Common myeloid progenitor, CD34-positive (primary cell): ENCODE measurements around the gene JAM2.

Experiments
- CTCF ChIA-PET: fragments of 350-600 bp; sonication (Branson Sonifier 250); formaldehyde crosslinking; loops from one replicate; lab custom pipeline; 2021; ENCODE audit warnings: antibody characterized with exemption; lab: Charles Lee
- POLR2A ChIA-PET: fragments of 350-600 bp; sonication (Branson Sonifier 250); formaldehyde crosslinking; loops from one replicate; lab custom pipeline; 2021; ENCODE audit warnings: antibody characterized with exemption; lab: Charles Lee
- DNase-seq, 3 donors: peaks; one replicate each; pipeline versions ENCODE4 v3.0.0 to v3.0.0-alpha.2; 2013
- H3K27ac ChIP-seq, 2 experiments: 1 replicate in 1 of 2; 2 replicates in 1 of 2; pipeline ENCODE4 v1.7.0; 2013; ENCODE audit warnings: inconsistent platforms in 2 of 2, low read length in 2 of 2, mild to moderate bottlenecking in 2 of 2, low read depth in 1 of 2, moderate library complexity in 1 of 2; ENCODE audit not compliant: severe bottlenecking in 2 of 2, insufficient read depth in 1 of 2, poor library complexity in 1 of 2
- H3K27me3 ChIP-seq, 5 experiments: replicated peaks in 2 of 5; 1 replicate in 3 of 5; 2 replicates in 2 of 5; pipeline versions ENCODE4 v1.6.1 to v1.7.0; 2013; ENCODE audit warnings: low read length in 4 of 5, mild to moderate bottlenecking in 2 of 5, moderate library complexity in 2 of 5, inconsistent platforms in 1 of 5; ENCODE audit not compliant: insufficient read depth in 5 of 5, control insufficient read depth in 4 of 5
- H3K36me3 ChIP-seq, 4 experiments: 1 replicate in 2 of 4; 2 replicates in 2 of 4; pipeline versions ENCODE4 v1.6.1 to v1.7.0; 2013; ENCODE audit warnings: low read length in 3 of 4, control low read depth in 1 of 4, mild to moderate bottlenecking in 1 of 4; ENCODE audit not compliant: control insufficient read depth in 4 of 4, insufficient read depth in 4 of 4
- H3K4me1 ChIP-seq, 4 experiments: 1 replicate in 3 of 4; 2 replicates in 1 of 4; pipeline versions ENCODE4 v1.6.1 to v1.7.1; 2013; ENCODE audit warnings: low read length in 3 of 4, mild to moderate bottlenecking in 3 of 4, control low read depth in 1 of 4, inconsistent platforms in 1 of 4, moderate library complexity in 1 of 4; ENCODE audit not compliant: control insufficient read depth in 4 of 4, insufficient read depth in 4 of 4; ENCODE audit errors: control extremely low read depth in 1 of 4
- H3K4me3 ChIP-seq, 7 experiments: 1 replicate in 4 of 7; 2 replicates in 3 of 7; pipeline versions ENCODE4 v1.5.1 to v1.7.0; 2013; ENCODE audit warnings: mild to moderate bottlenecking in 7 of 7, low read length in 6 of 7, moderate library complexity in 6 of 7, inconsistent platforms in 2 of 7, low read depth in 2 of 7, control low read depth in 1 of 7; ENCODE audit not compliant: insufficient read depth in 4 of 7, control insufficient read depth in 1 of 7; ENCODE audit errors: extremely low read depth in 1 of 7
- H3K9me3 ChIP-seq, 5 experiments: 1 replicate in 4 of 5; 2 replicates in 1 of 5; pipeline versions ENCODE4 v1.6.1 to v1.7.1; 2013; ENCODE audit warnings: low read length in 4 of 5, mild to moderate bottlenecking in 2 of 5, inconsistent platforms in 1 of 5, low read depth in 1 of 5, moderate library complexity in 1 of 5; ENCODE audit not compliant: control insufficient read depth in 4 of 5, insufficient read depth in 2 of 5; ENCODE audit errors: control extremely low read depth in 1 of 5
- WGBS: methylation state at CpG from one replicate; pipeline ENCODE4 v1.1.5; 2013; ENCODE audit not compliant: insufficient coverage; 5-methylcytosine and 5-hydroxymethylcytosine counted together

JAM2 gene

DNA sequence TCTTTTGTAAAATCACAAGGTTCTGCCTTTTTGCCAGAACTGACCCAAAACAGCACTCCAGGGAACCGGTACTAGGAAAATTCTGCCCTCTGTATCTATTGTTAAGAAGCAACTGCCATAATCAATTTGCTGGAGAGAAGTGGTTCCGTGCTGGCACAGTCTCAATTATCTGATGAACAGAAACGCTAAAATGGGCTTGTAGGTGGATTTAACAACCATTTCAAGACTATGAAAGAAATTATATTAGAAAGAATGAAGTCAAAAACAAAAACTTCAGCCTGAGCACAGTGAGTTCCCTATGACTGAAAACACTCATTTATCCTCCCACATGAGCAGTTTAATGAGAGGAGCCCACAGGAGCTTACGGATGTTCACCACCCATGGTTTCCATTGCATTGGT is 4.4 kb downstream of the JAM2 start:
- H3K4me3 ChIP-seq, result no peak overlapping the region
- no CpG with 5 or more reads among the region's 4 CpGs for WGBS
- CTCF ChIA-PET, result interaction anchor here (1.2 kb wide), 1 partner anchor 19 kb away, joined by 3 read pairs; no protein-coding TSS in a partner anchor
- POLR2A ChIA-PET, result interaction anchor here (1.3 kb wide), 1 partner anchor 91 kb away, joined by 4 read pairs; the partner anchor contains the start of genes ATP5PF and GABPA
- no peaks in the 10 kb centered on the region for H3K9me3 ChIP-seq
- peaks cover 0 to 4% (median 0%) of the 10 kb centered on the region in 5 experiments for H3K27me3 ChIP-seq
- peaks cover 18 to 35% (median 27%) of the 10 kb centered on the region in 4 experiments for H3K4me1 ChIP-seq
- no peak overlapping the region for H3K27ac ChIP-seq
- H3K36me3 ChIP-seq, result no peaks in the 10 kb centered on the region
- DNase-seq, result no peak

DNA sequence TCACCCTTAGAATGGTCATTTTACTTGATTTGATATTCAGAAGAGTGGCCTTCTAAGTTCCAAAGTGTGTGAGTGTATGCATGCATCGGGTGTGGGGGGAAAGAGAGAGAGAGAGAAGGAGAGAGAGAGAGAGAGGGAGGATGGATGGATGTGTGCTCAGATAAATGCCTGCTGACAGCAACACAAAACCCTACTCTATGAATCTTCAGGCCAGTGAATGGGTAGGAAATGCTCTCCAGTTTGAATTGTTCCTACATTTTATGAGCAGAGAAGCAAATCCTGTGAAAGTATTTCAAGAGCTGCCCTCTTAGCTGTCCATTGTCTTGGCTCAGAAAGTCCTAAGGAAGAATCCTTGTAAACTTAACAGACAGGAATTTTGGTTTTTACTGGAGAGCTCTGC is 7.4 kb downstream of the JAM2 start:
- WGBS, result no CpG with 5 or more reads among the region's 1 CpG
- Histone ChIP-seq H3K27me3 (peaks cover 0 to 2% (median 0%) of the 10 kb centered on the region in 5 experiments), H3K9me3 (peaks cover 0 to 3% (median 0%) of the 10 kb centered on the region in 5 experiments), H3K36me3 (no peaks in the 10 kb centered on the region), H3K27ac (no peak overlapping the region), H3K4me3 (peak overlapping the region in 1 of 7 experiments; percentile 58), H3K4me1 (peaks cover 12 to 25% (median 19%) of the 10 kb centered on the region in 4 experiments)
- DNase-seq, result no peak
- ChIA-PET CTCF (interaction anchor here (0.9 to 1.3 kb wide), 2 partner anchors 10 to 36 kb away, joined by 3 read pairs; no protein-coding TSS in a partner anchor), POLR2A (no interaction called here)

DNA sequence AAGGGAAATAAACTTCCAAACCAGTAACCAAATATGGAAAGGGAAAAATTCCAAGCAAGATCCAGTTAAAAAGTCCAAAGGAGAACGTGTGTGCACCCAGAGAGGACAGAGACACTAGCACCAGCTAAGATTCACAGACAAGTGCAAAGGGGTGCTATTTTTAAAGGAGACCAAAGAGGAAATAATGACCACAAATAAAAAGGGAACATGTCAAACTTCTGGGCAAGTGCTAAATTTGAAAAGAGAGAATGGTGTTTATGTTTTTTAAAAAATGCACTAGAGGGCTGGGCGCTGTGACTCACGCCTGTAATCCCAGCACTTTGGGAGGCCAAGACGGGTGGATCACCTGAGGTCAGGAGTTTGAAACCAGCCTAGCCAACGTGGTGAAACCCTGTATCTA is 8.6 kb downstream of the JAM2 start:
- Histone ChIP-seq H3K27me3 (no peaks in the 10 kb centered on the region), H3K9me3 (peaks cover 0 to 3% (median 0%) of the 10 kb centered on the region in 5 experiments), H3K27ac (no peak overlapping the region), H3K4me3 (peak overlapping the region in 3 of 7 experiments; percentile 17 to 58 (median 34)), H3K36me3 (no peaks in the 10 kb centered on the region), H3K4me1 (peaks cover 12 to 25% (median 19%) of the 10 kb centered on the region in 4 experiments)
- POLR2A ChIA-PET, result interaction anchor here (0.6 kb wide), 1 partner anchor 8 kb away, joined by 3 read pairs; no protein-coding TSS in a partner anchor
- 0% methylated on average over 5 of the region's 5 CpGs for WGBS
- CTCF ChIA-PET, result interaction anchor here (1.1 to 2.3 kb wide), 5 partner anchors 8 to 65 kb away, joined by 5 to 8 read pairs (median 5); partner anchors contain the start of genes JAM2 and MRPL39
- peak; percentile 45 to 88 (median 84) for DNase-seq

DNA sequence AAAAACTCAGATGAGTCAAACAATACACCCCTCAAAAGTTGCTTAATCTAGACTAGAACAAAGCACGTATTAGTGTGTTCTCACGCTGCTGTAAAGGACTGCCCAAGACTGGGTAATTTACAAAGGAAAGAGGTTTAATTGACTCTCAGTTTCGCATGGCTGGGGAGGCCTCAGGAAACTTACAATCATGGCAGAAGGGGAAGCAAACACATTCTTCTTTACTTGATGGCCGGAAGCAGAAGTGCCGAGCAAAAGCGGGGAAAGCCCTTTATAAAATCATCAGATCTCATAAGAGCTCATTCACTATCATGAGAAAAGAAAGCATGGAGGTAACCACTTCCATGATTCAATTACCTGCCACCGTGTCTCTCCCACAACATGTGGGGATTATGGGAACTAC is 10.1 kb downstream of the JAM2 start:
- CTCF ChIA-PET, result interaction anchor here (1.0 to 2.3 kb wide), 5 partner anchors 9 to 72 kb away, joined by 3 to 8 read pairs (median 6); partner anchors contain the start of gene JAM2

GRCh38 chr21:25656412-25656811 is 17.4 kb downstream of the JAM2 start:
- Histone ChIP-seq H3K4me1 (no peaks in the 10 kb centered on the region), H3K9me3 (no peaks in the 10 kb centered on the region), H3K4me3 (no peak overlapping the region), H3K27me3 (no peaks in the 10 kb centered on the region), H3K27ac (no peak overlapping the region), H3K36me3 (no peaks in the 10 kb centered on the region)
- 100% methylated on average over 1 of the region's 2 CpGs for WGBS
- CTCF ChIA-PET, result interaction anchor here (1.3 to 1.7 kb wide), 2 partner anchors 10 to 44 kb away, joined by 3 to 5 read pairs; no protein-coding TSS in a partner anchor
- POLR2A ChIA-PET, result no interaction called here
- DNase-seq, result no peak

More for the DNA sequence above, 10.1 kb downstream of the JAM2 start:
- DNase-seq, result peak in 2 of 3 donors; percentile 74 to 75
- Histone ChIP-seq H3K4me3 (no peak overlapping the region), H3K4me1 (peaks cover 12 to 25% (median 19%) of the 10 kb centered on the region in 4 experiments), H3K9me3 (peaks cover 0 to 3% (median 0%) of the 10 kb centered on the region in 5 experiments), H3K27ac (no peak overlapping the region), H3K36me3 (no peaks in the 10 kb centered on the region), H3K27me3 (no peaks in the 10 kb centered on the region)
- POLR2A ChIA-PET, result no interaction called here
- WGBS, result no CpG with 5 or more reads among the region's 7 CpGs

DNA sequence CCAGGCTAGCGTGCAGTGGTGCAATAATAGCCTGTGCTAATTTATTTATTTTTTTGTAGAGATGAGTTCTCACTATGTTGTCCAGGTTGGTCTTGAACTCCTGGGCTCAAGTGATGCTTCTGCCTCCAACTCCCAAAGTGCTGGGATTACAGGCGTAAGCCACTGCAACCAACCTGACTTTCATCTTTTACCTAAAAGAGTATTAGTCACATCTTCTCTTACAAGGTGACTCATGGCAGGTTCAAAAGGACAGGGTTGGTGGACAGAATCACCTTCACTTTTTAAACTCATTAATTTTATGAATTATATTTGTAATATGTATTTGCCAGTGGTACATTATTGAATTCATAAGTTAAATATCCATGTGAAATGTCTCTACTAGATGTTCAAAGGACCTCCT is 18.1 kb downstream of the JAM2 start:
- Histone ChIP-seq H3K4me3 (no peak overlapping the region), H3K27ac (no peak overlapping the region), H3K9me3 (no peaks in the 10 kb centered on the region), H3K27me3 (no peaks in the 10 kb centered on the region), H3K4me1 (no peaks in the 10 kb centered on the region), H3K36me3 (no peaks in the 10 kb centered on the region)
- no CpG with 5 or more reads among the region's 2 CpGs for WGBS
- POLR2A ChIA-PET, result no interaction called here
- DNase-seq, result no peak
- CTCF ChIA-PET, result no interaction called here

DNA sequence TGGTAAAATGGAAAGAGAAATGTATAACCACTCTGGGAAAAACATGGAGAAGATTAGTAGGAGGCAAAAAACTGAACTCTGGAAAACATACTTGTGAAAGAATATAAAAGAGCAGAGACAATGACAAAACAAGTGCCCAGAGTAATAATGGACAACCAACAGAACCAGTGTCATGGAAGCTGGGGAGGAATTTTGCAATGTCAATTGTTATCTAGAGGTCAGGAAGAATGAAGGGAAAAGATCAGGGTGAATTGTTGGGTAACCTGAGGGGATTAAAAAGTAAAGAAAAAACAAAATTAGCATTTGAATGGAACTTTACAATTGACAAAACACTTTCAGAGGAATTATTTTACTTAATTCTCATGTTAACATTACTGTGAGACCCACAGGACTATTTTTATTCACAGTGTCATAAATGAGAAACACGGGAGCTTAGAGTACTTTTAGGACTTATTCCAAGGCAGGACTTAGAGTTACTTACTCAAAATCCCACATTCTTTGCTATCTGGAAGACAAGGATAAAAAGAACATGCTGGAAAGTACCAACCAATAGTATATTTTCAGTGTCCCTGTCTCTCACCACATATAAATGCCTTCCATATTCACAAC is 19.5 kb downstream of the JAM2 start:
- Histone ChIP-seq H3K9me3 (no peaks in the 10 kb centered on the region), H3K36me3 (no peaks in the 10 kb centered on the region), H3K27me3 (no peaks in the 10 kb centered on the region), H3K4me1 (no peaks in the 10 kb centered on the region), H3K27ac (no peak overlapping the region), H3K4me3 (no peak overlapping the region)
- ChIA-PET POLR2A (interaction anchor here (0.7 kb wide), 1 partner anchor 12 kb away, joined by 3 read pairs; no protein-coding TSS in a partner anchor), CTCF (interaction anchor here (1.8 kb wide), 1 partner anchor 25 kb away, joined by 3 read pairs; no protein-coding TSS in a partner anchor)
- DNase-seq, result no peak
- WGBS, result 100% methylated on average over 1 of the region's 1 CpG
